GM12874 (cell line): ENCODE measurements around the gene XPR1.

Source experiments
- CTCF ChIP-seq: IDR thresholded peaks from 2 replicates; pipeline ENCODE4 v1.5.1; 2011; ENCODE audit warnings: low read depth, mild to moderate bottlenecking, control low read depth, low read length, moderate library complexity; ENCODE audit not compliant: insufficient read depth

Gene XPR1

GRCh38 chr1:180912801-180913565 is 281.2 kb downstream of the XPR1 start, which contains the start of gene KIAA1614:
TSS of gene KIAA1614 (plus strand) at chr1:180912897. CDS start at chr1:180913244, 347 bp downstream.
- TF ChIP-seq CTCF: no peak

GRCh38 chr1:180915426-180915965 is 283.7 kb downstream of the XPR1 start:
- TF ChIP-seq CTCF: no peak

- no peak for TF ChIP-seq CTCF
Measured at GRCh38 chr1:180916012-180916770, 284.4 kb downstream of the XPR1 start.

GRCh38 chr1:180916771-180917170 is 284.9 kb downstream of the XPR1 start:
- no peak for TF ChIP-seq CTCF

- peak; percentile 22; the same call in 1 of the 2 replicates for TF ChIP-seq CTCF
Measured at GRCh38 chr1:180917306-180918065, 285.7 kb downstream of the XPR1 start.

GRCh38 chr1:180918519-180918918 is 286.7 kb downstream of the XPR1 start:
- no peak for TF ChIP-seq CTCF

- no peak for TF ChIP-seq CTCF
Measured at GRCh38 chr1:180919183-180919700, 287.4 kb downstream of the XPR1 start.
